H1 (cell line): ENCODE measurements around the gene C6orf58. TPM values are rescaled to one million over a fixed set of nuclear protein-coding genes. Genes with fewer than 3 reads are reported as not detected.
A peak's percentile ranks its signal among the peaks of the same experiment; 100 is the strongest.

Experiments
- CTCF ChIA-PET: fragments of 300-600 bp; sonication (Branson Sonifier 250); formaldehyde crosslinking; loops from one replicate; lab custom pipeline; 2021; ENCODE audit not compliant: partially characterized antibody; lab: Charles Lee
- POLR2A ChIA-PET: fragments of 300-600 bp; sonication (Branson Sonifier 250); formaldehyde crosslinking; loops from one replicate; lab custom pipeline; 2021; ENCODE audit warnings: inconsistent platforms; ENCODE audit not compliant: partially characterized antibody; lab: Charles Lee
- DNase-seq, 2 experiments: peaks; one replicate each; pipeline versions ENCODE4 v3.0.0 to v3.0.0-alpha.2; 2010 to 2022; ENCODE audit warnings: low spot score in 2 of 2, low read depth in 1 of 2, mixed read lengths in 1 of 2
- FAIRE-seq: peaks from 2 replicates; lab custom pipeline; 2011; peaks lifted over from hg19 to GRCh38; lab: Jason Lieb, UNC
- H2AFZ ChIP-seq: 2 replicates; pipeline ENCODE4 v1.8.1; 2012; ENCODE audit warnings: low read length, inconsistent platforms
- H2AK5ac ChIP-seq: 2 replicates; pipeline ENCODE4 v1.6.1; 2013; ENCODE audit warnings: low read depth, low read length
- H2BK120ac ChIP-seq: replicated peaks from 2 replicates; pipeline ENCODE3; 2013; ENCODE audit warnings: low read depth, low read length, inconsistent platforms
- H2BK12ac ChIP-seq: 2 replicates; pipeline ENCODE4 v1.6.1; 2013; ENCODE audit warnings: low read depth, low read length
- H2BK15ac ChIP-seq: 2 replicates; pipeline ENCODE4 v1.6.1; 2013; ENCODE audit warnings: low read length
- H2BK20ac ChIP-seq: 2 replicates; pipeline ENCODE4 v1.6.1; 2013; ENCODE audit warnings: low read length
- H2BK5ac ChIP-seq: 2 replicates; pipeline ENCODE4 v1.6.1; 2013; ENCODE audit warnings: low read depth, low read length
- H3K14ac ChIP-seq: 2 replicates; pipeline ENCODE4 v1.6.1; 2013; ENCODE audit warnings: inconsistent platforms; ENCODE audit not compliant: insufficient read length
- H3K18ac ChIP-seq: 2 replicates; pipeline ENCODE4 v1.6.1; 2013; ENCODE audit warnings: low read length; ENCODE audit errors: extremely low read depth
- H3K23ac ChIP-seq: 2 replicates; pipeline ENCODE4 v1.6.1; 2013; ENCODE audit warnings: inconsistent platforms; ENCODE audit not compliant: insufficient read length
- H3K23me2 ChIP-seq: 2 replicates; pipeline ENCODE4 v1.6.1; 2013; ENCODE audit warnings: low read depth, low read length
- H3K27ac ChIP-seq: 2 replicates; pipeline ENCODE4 v1.6.1; 2011; ENCODE audit warnings: low read depth, low read length, inconsistent platforms
- H3K27me3 ChIP-seq, 4 experiments: replicated peaks in 1 of 4; 1 replicate in 1 of 4; 2 replicates in 3 of 4; pipeline versions ENCODE4 v1.6.1 to v1.8.1; 2011 to 2013; ENCODE audit warnings: low read length in 3 of 4, mild to moderate bottlenecking in 3 of 4, inconsistent platforms in 2 of 4, mixed read lengths in 2 of 4, moderate library complexity in 1 of 4; ENCODE audit not compliant: control insufficient read depth in 3 of 4, insufficient read depth in 3 of 4; ENCODE audit errors: extremely low read depth in 1 of 4
- H3K36me3 ChIP-seq, 4 experiments: 2 replicates each; pipeline versions ENCODE4 v1.6.1 to v1.8.1; 2011 to 2013; ENCODE audit warnings: mild to moderate bottlenecking in 4 of 4, low read length in 3 of 4, moderate library complexity in 2 of 4, control low read depth in 1 of 4, inconsistent platforms in 1 of 4; ENCODE audit not compliant: insufficient read depth in 4 of 4, control insufficient read depth in 2 of 4
- H3K4ac ChIP-seq: replicated peaks from 2 replicates; pipeline ENCODE3; 2013; ENCODE audit warnings: low read length, low read depth, mixed read lengths, inconsistent platforms; ENCODE audit not compliant: insufficient read length
- H3K4me1 ChIP-seq, 4 experiments: replicated peaks in 1 of 4; 1 replicate in 1 of 4; 2 replicates in 3 of 4; pipeline versions ENCODE4 v1.6.1 to v1.8.1; 2011 to 2013; ENCODE audit warnings: low read length in 3 of 4, inconsistent platforms in 2 of 4, mixed read lengths in 1 of 4; ENCODE audit not compliant: insufficient read depth in 4 of 4, control insufficient read depth in 3 of 4
- H3K4me2 ChIP-seq, 2 experiments: 2 replicates each; pipeline versions ENCODE4 v1.6.1 to v1.8.1; 2011 to 2013; ENCODE audit warnings: low read depth in 2 of 2, low read length in 2 of 2, control low read depth in 1 of 2, inconsistent platforms in 1 of 2, mild to moderate bottlenecking in 1 of 2; ENCODE audit not compliant: insufficient read depth in 1 of 2
- H3K4me3 ChIP-seq, 4 experiments: fragments of 200-600, 300-600 bp in 1 of 4; sonication (generic), shearing (Covaris generic), sonication (Bioruptor Twin) in 1 of 4; 2 replicates each; pipeline versions ENCODE4 v1.5.1 to v1.8.1; 2011 to 2016; ENCODE audit warnings: low read length in 4 of 4, low read depth in 3 of 4, control low read depth in 2 of 4, inconsistent platforms in 2 of 4, mild to moderate bottlenecking in 2 of 4, mixed read lengths in 1 of 4, moderate library complexity in 1 of 4; ENCODE audit not compliant: insufficient read depth in 2 of 4; ENCODE audit errors: extremely low read depth in 1 of 4
- H3K56ac ChIP-seq: replicated peaks from 2 replicates; pipeline ENCODE3; 2013; ENCODE audit warnings: low read depth, mild to moderate bottlenecking, mixed read lengths, low read length, inconsistent platforms; ENCODE audit not compliant: insufficient read length
- H3K79me1 ChIP-seq: 2 replicates; pipeline ENCODE4 v1.6.1; 2013; ENCODE audit warnings: low read depth, low read length, control low read depth
- H3K79me2 ChIP-seq, 2 experiments: 2 replicates each; pipeline versions ENCODE4 v1.6.1 to v1.8.1; 2012 to 2013; ENCODE audit warnings: low read length in 2 of 2, mild to moderate bottlenecking in 2 of 2, inconsistent platforms in 1 of 2; ENCODE audit not compliant: insufficient read depth in 2 of 2, control insufficient read depth in 1 of 2
- H3K9ac ChIP-seq, 4 experiments: replicated peaks in 1 of 4; 1 replicate in 1 of 4; 2 replicates in 3 of 4; pipeline versions ENCODE4 v1.6.1 to v1.8.1; 2011 to 2013; ENCODE audit warnings: low read depth in 3 of 4, low read length in 3 of 4, control low read depth in 2 of 4, mild to moderate bottlenecking in 2 of 4, moderate library complexity in 2 of 4, inconsistent platforms in 1 of 4; ENCODE audit errors: extremely low read depth in 1 of 4
- H3K9me3 ChIP-seq, 2 experiments: 2 replicates each; pipeline versions ENCODE4 v1.6.1 to v1.8.1; 2012 to 2013; ENCODE audit warnings: mild to moderate bottlenecking in 2 of 2, moderate library complexity in 2 of 2, control low read depth in 1 of 2, inconsistent platforms in 1 of 2, low read depth in 1 of 2, low read length in 1 of 2, mixed read lengths in 1 of 2; ENCODE audit not compliant: insufficient read depth in 2 of 2
- H4K20me1 ChIP-seq, 2 experiments: replicated peaks in 1 of 2; 2 replicates each; pipeline versions ENCODE3 to v1.8.1; 2011 to 2013; ENCODE audit warnings: inconsistent platforms in 2 of 2, low read length in 2 of 2, mild to moderate bottlenecking in 1 of 2; ENCODE audit not compliant: insufficient read depth in 2 of 2, control insufficient read depth in 1 of 2
- H4K5ac ChIP-seq: 2 replicates; pipeline ENCODE4 v1.6.1; 2013; ENCODE audit warnings: low read length, low read depth, mixed read lengths, inconsistent platforms; ENCODE audit not compliant: insufficient read length
- H4K8ac ChIP-seq: 2 replicates; pipeline ENCODE4 v1.8.0; 2013; ENCODE audit warnings: mild to moderate bottlenecking, moderate library complexity, low read length, inconsistent platforms; ENCODE audit not compliant: insufficient read depth; ENCODE audit errors: extremely low read depth
- H4K91ac ChIP-seq: replicated peaks from 2 replicates; pipeline ENCODE3; 2013; ENCODE audit warnings: low read length, mixed read lengths, inconsistent platforms; ENCODE audit not compliant: insufficient read length
- BCL11A ChIP-seq, 2 experiments: IDR thresholded peaks; one replicate each; pipeline ENCODE4 v1.6.1; 2011; ENCODE audit warnings: low read depth in 2 of 2, low read length in 2 of 2, mild to moderate bottlenecking in 2 of 2
- BRCA1 ChIP-seq: IDR thresholded peaks from 2 replicates; pipeline ENCODE4 v1.6.1; 2012; ENCODE audit warnings: low read depth, low read length, improper control_type of control experiment
- CBX5 ChIP-seq: fragments of 300-800, 300-1000 bp; sonication (generic); IDR thresholded peaks from 2 replicates; pipeline ENCODE4 v1.7.1; 2016; ENCODE audit warnings: antibody characterized with exemption, low read length, low read depth
- KDM4A ChIP-seq: IDR thresholded peaks from one replicate; pipeline ENCODE4 v1.7.1; 2012; ENCODE audit warnings: low read depth, mild to moderate bottlenecking, moderate library complexity, low read length, inconsistent platforms; ENCODE audit not compliant: severe bottlenecking
- RAD21 ChIP-seq, 2 experiments: IDR thresholded peaks in 1 of 2; conservative IDR thresholded peaks in 1 of 2; 2 replicates each; pipeline ENCODE4 v1.6.1; 2011; ENCODE audit warnings: low read depth in 2 of 2, low read length in 2 of 2, improper control_type of control experiment in 1 of 2, inconsistent platforms in 1 of 2, mild to moderate bottlenecking in 1 of 2, moderate library complexity in 1 of 2
- RFX5 ChIP-seq: IDR thresholded peaks from 2 replicates; pipeline ENCODE4 v1.6.1; 2011; ENCODE audit warnings: low read depth, low read length, improper control_type of control experiment, borderline replicate concordance
- SAP30 ChIP-seq: fragments of 300-600 bp; sonication (generic); IDR thresholded peaks from 2 replicates; pipeline ENCODE4 v1.7.1; 2012; ENCODE audit warnings: low read length, moderate library complexity, mild to moderate bottlenecking, inconsistent platforms; ENCODE audit not compliant: insufficient read depth, insufficient replicate concordance
- SP2 ChIP-seq: IDR thresholded peaks from 2 replicates; pipeline ENCODE4 v1.6.1; 2012; ENCODE audit warnings: mild to moderate bottlenecking, low read length, inconsistent platforms
- TAF1 ChIP-seq: IDR thresholded peaks from 2 replicates; pipeline ENCODE4 v1.6.1; 2011; ENCODE audit warnings: mild to moderate bottlenecking, low read depth, low read length
- TBP ChIP-seq: IDR thresholded peaks from 2 replicates; pipeline ENCODE4 v1.6.1; 2011; ENCODE audit warnings: low read depth, low read length, improper control_type of control experiment
- WGBS, 2 experiments: shearing (Covaris generic) in 1 of 2; methylation state at CpG; one replicate each; pipeline versions ENCODE4 v1.1.6 to v1.1.7; 2013 to 2015; ENCODE audit warnings: low lambda C conversion rate in 2 of 2, mixed read lengths in 2 of 2, inconsistent platforms in 1 of 2, low coverage in 1 of 2, missing lambda C conversion rate in 1 of 2; ENCODE audit not compliant: insufficient replicate concordance in 2 of 2, insufficient coverage in 1 of 2, insufficient read length in 1 of 2; ENCODE audit errors: extremely low coverage in 1 of 2, missing lambda C conversion rate in 1 of 2; 5-methylcytosine and 5-hydroxymethylcytosine counted together
- polyA plus RNA-seq, 7 experiments: library from polyadenylated mRNA; depleted of rRNA in 3 of 7; stranded (reverse) in 5 of 7; unstranded in 2 of 7; fragments of >200 nt in 5 of 7; fragments of 200-250 nt in 2 of 7; gene quantifications; 1 replicate in 5 of 7; 2 replicates in 1 of 7; 4 replicates in 1 of 7; pipeline versions ENCODE4 v1.2.1 to v1.2.3, GENCODE V29; 2011 to 2013; ENCODE audit warnings: missing spikeins in 2 of 7, mixed read lengths in 2 of 7
- total RNA-seq: library from RNA; stranded (reverse); fragmentation: NEBNext Ultra II Directional; extraction: Animal tissue kit (Norgen Biotek cat#: 25700); gene quantifications from 2 replicates; pipeline ENCODE4 v1.2.1, GENCODE V29; 2021
- TF ChIP-seq, protein P1 (sequence below): IDR thresholded peaks from 2 replicates; pipeline ENCODE4 v1.6.1; 2011; ENCODE audit warnings: low read depth, mild to moderate bottlenecking, low read length; ENCODE audit not compliant: insufficient read depth
- TF ChIP-seq, protein P2 (sequence below): IDR thresholded peaks from 2 replicates; pipeline ENCODE4 v1.6.1; 2012; ENCODE audit warnings: low read length, inconsistent platforms

Gene C6orf58
- total and polyA plus RNA-seq, 2 of the 8 experiments (the other 6 are each of a cell fraction or from before 2014, with no cell fraction given) = not detected

DNA sequence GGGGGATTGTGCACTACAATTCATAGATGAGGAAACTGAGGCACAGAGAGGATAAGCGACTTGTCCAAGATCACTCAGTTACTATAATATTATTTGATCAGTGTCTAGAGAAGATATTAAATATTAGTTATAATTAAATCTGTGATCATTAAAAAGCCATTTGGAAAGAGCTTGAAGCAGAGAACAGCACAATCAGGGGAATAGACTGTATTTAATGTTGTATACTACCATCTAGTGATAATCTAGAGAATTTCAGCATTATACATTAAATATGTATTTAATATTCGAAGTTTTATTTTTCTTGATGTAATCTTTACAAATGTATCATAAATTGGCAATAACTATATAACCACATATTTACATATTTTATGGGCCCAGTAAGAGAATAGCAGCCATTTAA is 37.7 kb upstream of the C6orf58 start:
- Histone ChIP-seq H2BK20ac (no peak overlapping the region), H3K9me3 (no peaks in the 10 kb centered on the region), H3K23ac (no peak overlapping the region), H2BK120ac (no peak overlapping the region), H3K36me3 (no peaks in the 10 kb centered on the region), H3K56ac (no peak overlapping the region), H2BK5ac (no peak overlapping the region), H3K4me2 (no peak overlapping the region), H3K79me1 (no peaks in the 10 kb centered on the region), H4K20me1 (no peaks in the 10 kb centered on the region), H2BK15ac (no peak overlapping the region), H3K18ac (no peak overlapping the region), H3K27ac (no peak overlapping the region), H3K23me2 (no peaks in the 10 kb centered on the region), H2AFZ (no peak overlapping the region), H3K4me1 (no peaks in the 10 kb centered on the region), H3K14ac (no peak overlapping the region), H3K27me3 (no peaks in the 10 kb centered on the region), H3K4me3 (no peak overlapping the region), H3K79me2 (no peaks in the 10 kb centered on the region), H3K4ac (no peak overlapping the region), H2AK5ac (no peak overlapping the region), H4K8ac (no peak overlapping the region), H3K9ac (no peak overlapping the region), H4K91ac (no peak overlapping the region), H4K5ac (no peak overlapping the region), H2BK12ac (no peak overlapping the region)
- FAIRE-seq = no peak
- CTCF ChIA-PET = interaction anchor here (1.1 to 4.3 kb wide), 15 partner anchors 8 to 240 kb away, joined by 3 to 44 read pairs (median 6); partner anchors contain the start of gene KIAA0408
- 76% methylated on average over 2 of the region's 2 CpGs; no CpG with 5 or more reads in 1 of the 2 experiments for WGBS, 2 experiments
- POLR2A ChIA-PET = no interaction called here
- DNase-seq = no peak
- TF ChIP-seq TAF1 (no peak), SAP30 (no peak), TBP (no peak), BCL11A (IDR thresholded peaks at IDR 0.05; ENCODE audit: low read depth in 2 of 2, low read length in 2 of 2) (no peak), KDM4A (no peak), CBX5 (no peak), RAD21 (IDR thresholded peaks at IDR 0.05 in 1 of 2, conservative IDR thresholded peaks at IDR 0.05 in 1 of 2; ENCODE audit: low read depth in 2 of 2, low read length in 2 of 2) (peak in 1 of 2 experiments; percentile 35; a peak in 3 of 4 replicates), BRCA1 (no peak), SP2 (no peak), RFX5 (no peak)
- TF ChIP-seq, protein P1, sequence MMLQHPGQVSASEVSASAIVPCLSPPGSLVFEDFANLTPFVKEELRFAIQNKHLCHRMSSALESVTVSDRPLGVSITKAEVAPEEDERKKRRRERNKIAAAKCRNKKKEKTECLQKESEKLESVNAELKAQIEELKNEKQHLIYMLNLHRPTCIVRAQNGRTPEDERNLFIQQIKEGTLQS = no peak
- TF ChIP-seq, protein P2, sequence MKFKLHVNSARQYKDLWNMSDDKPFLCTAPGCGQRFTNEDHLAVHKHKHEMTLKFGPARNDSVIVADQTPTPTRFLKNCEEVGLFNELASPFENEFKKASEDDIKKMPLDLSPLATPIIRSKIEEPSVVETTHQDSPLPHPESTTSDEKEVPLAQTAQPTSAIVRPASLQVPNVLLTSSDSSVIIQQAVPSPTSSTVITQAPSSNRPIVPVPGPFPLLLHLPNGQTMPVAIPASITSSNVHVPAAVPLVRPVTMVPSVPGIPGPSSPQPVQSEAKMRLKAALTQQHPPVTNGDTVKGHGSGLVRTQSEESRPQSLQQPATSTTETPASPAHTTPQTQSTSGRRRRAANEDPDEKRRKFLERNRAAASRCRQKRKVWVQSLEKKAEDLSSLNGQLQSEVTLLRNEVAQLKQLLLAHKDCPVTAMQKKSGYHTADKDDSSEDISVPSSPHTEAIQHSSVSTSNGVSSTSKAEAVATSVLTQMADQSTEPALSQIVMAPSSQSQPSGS = no peak
